ENCODE measurements around the gene THAP3.
"Not testable (repeated sequence)": the region's sequence is repeated elsewhere in the genome, so short reads cannot be mapped to it uniquely, and the experiment has no call there.

The THAP3 gene

GRCh38 chr1:6635161-6635909 is 10.7 kb downstream of the THAP3 start:
- no peak for DNase-seq (ENCODE audit: low read depth in 2 of 2)

GRCh38 chr1:6635910-6636760 is 11.5 kb downstream of the THAP3 start:
- DNase-seq (ENCODE audit: low read depth in 2 of 2), result no peak

GRCh38 chr1:6636778-6637177 is 12.1 kb downstream of the THAP3 start:
- not testable (repeated sequence) for DNase-seq (ENCODE audit: low read depth in 2 of 2)

- no peak for DNase-seq (ENCODE audit: low read depth in 2 of 2)
Observed at GRCh38 chr1:6637770-6638169, 13.1 kb downstream of the THAP3 start.

GRCh38 chr1:6638226-6638625 is 13.6 kb downstream of the THAP3 start:
- no peak for DNase-seq (ENCODE audit: low read depth in 2 of 2)

GRCh38 chr1:6640867-6641266 is 16.2 kb downstream of the THAP3 start:
- DNase-seq (ENCODE audit: low read depth in 2 of 2), result not testable (repeated sequence)

- DNase-seq (ENCODE audit: low read depth in 2 of 2), result no peak
Observed at GRCh38 chr1:6645018-6645417, 20.4 kb downstream of the THAP3 start.

- no peak for DNase-seq (ENCODE audit: low read depth in 2 of 2)
Observed at GRCh38 chr1:6646499-6647148, 22.0 kb downstream of the THAP3 start.

- no peak for DNase-seq (ENCODE audit: low read depth in 2 of 2)
Observed at GRCh38 chr1:6648556-6648955, 23.9 kb downstream of the THAP3 start.

- DNase-seq (ENCODE audit: low read depth in 2 of 2), result no peak
Observed at GRCh38 chr1:6651909-6652308, 27.2 kb downstream of the THAP3 start.

- no peak for DNase-seq (ENCODE audit: low read depth in 2 of 2)
Observed at GRCh38 chr1:6652986-6653385, 28.3 kb downstream of the THAP3 start.

- DNase-seq (ENCODE audit: low read depth in 2 of 2), result no peak
Observed at GRCh38 chr1:6653436-6654290, 29.0 kb downstream of the THAP3 start.

GRCh38 chr1:6657138-6657537 is 32.5 kb downstream of the THAP3 start:
- DNase-seq (ENCODE audit: low read depth in 2 of 2), result no peak

GRCh38 chr1:6658359-6659060 is 33.8 kb downstream of the THAP3 start:
- DNase-seq (ENCODE audit: low read depth in 2 of 2), result no peak

- no peak for DNase-seq (ENCODE audit: low read depth in 2 of 2)
Observed at GRCh38 chr1:6660415-6661049, 35.9 kb downstream of the THAP3 start.

- not testable (repeated sequence) for DNase-seq (ENCODE audit: low read depth in 2 of 2)
Observed at GRCh38 chr1:6662468-6662867, 37.8 kb downstream of the THAP3 start.

GRCh38 chr1:6666696-6667095 is 42.0 kb downstream of the THAP3 start:
- no peak for DNase-seq (ENCODE audit: low read depth in 2 of 2)

- DNase-seq (ENCODE audit: low read depth in 2 of 2), result no peak
Observed at GRCh38 chr1:6667139-6667538, 42.5 kb downstream of the THAP3 start.

GRCh38 chr1:6668503-6668902 is 43.8 kb downstream of the THAP3 start:
- no peak for DNase-seq (ENCODE audit: low read depth in 2 of 2)

- no peak for DNase-seq (ENCODE audit: low read depth in 2 of 2)
Observed at GRCh38 chr1:6672558-6672957, 47.9 kb downstream of the THAP3 start.
